Measurements from ENCODE around the gene LMF1. TPM values are rescaled to one million over a fixed set of nuclear protein-coding genes. Genes with fewer than 3 reads are reported as not detected.
A peak's percentile ranks its signal among the peaks of the same experiment; 100 is the strongest.

LMF1 gene
- polyA plus RNA-seq, 3 donors, result 5.9 to 14.7 (median 10.6) TPM

DNA sequence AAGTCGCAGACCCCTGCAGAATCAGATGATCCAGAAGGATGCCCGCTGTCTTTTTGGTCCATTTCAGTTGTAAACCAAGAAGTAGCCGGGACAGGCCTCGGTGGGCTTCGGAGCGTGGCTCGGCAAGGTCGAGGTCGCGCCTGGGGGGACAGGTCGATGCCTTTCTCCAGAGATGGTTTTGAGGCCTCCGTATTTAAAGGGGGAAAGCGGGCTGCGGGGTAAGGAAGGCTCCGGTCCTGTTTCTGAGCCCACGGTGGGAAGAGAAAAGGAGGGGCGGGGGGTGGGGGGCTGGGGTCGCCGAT lies 162.7 kb downstream of the LMF1 start:
- H3K36me3 Mint-ChIP-seq, result peaks cover 3 to 6% of the 10 kb centered on the region in 2 donors
- H3K9me3 Mint-ChIP-seq, result peaks cover 3 to 14% (median 12%) of the 10 kb centered on the region in 7 donors
- DNase-seq, result no peak
- peaks cover 18 to 37% (median 23%) of the 10 kb centered on the region in 3 donors for H3K27me3 Mint-ChIP-seq (ENCODE audit: low read depth in 3 of 3)
- peak overlapping the region; percentile 91 to 98 for H3K4me3 Mint-ChIP-seq
- peaks cover 15% of the 10 kb centered on the region for H3K4me1 Mint-ChIP-seq
- H3K9ac ChIP-seq (ENCODE audit: insufficient read depth, low read length, poor library complexity, severe bottlenecking), result peak overlapping the region; percentile 97
- H3K9me3 ChIP-seq (replicated peaks in 1 of 2; ENCODE audit: control insufficient read depth in 1 of 2, insufficient read depth in 1 of 2, low read length in 2 of 2), result peaks cover 5 to 6% of the 10 kb centered on the region in 2 donors
- H3K27ac ChIP-seq (ENCODE audit: low read depth in 1 of 2, low read length in 2 of 2), result peak overlapping the region in 1 of 2 donors; percentile 95
- no peak for TF ChIP-seq CTCF (IDR thresholded peaks at IDR 0.05)
- peak overlapping the region; percentile 83 for H3K4me2 ChIP-seq (replicated peaks; ENCODE audit: extremely low read depth, low read length, poor library complexity, severe bottlenecking)
- H3K79me2 ChIP-seq (ENCODE audit: insufficient read depth, low read length), result no peaks in the 10 kb centered on the region
- WGBS (ENCODE audit: insufficient coverage), result 14% methylated on average over 14 of the region's 19 CpGs
- no peaks in the 10 kb centered on the region for H3K36me3 ChIP-seq (replicated peaks in 1 of 2; ENCODE audit: control insufficient read depth in 1 of 2, insufficient read depth in 2 of 2, low read length in 2 of 2)
- H4K20me1 ChIP-seq (ENCODE audit: insufficient read depth, low read length), result no peaks in the 10 kb centered on the region
- H2AFZ ChIP-seq (ENCODE audit: insufficient read depth, low read depth, low read length, poor library complexity, severe bottlenecking), result peak overlapping the region; percentile 98
- H3K27ac Mint-ChIP-seq, result peak overlapping the region; percentile 87 to 96 (median 91)
- peak overlapping the region; percentile 46 to 86 (median 56) for H3K4me3 ChIP-seq (replicated peaks in 1 of 3; ENCODE audit: low read depth in 2 of 3, low read length in 3 of 3)
- intact Hi-C loops (cut with micrococcal nuclease), result no loop called here
- peaks cover 2 to 13% of the 10 kb centered on the region in 2 donors for H3K27me3 ChIP-seq (ENCODE audit: control insufficient read depth in 2 of 2, insufficient read depth in 2 of 2, low read length in 2 of 2)
- H3K4me1 ChIP-seq (ENCODE audit: control insufficient read depth in 1 of 2, insufficient read depth in 2 of 2, low read length in 2 of 2), result peaks cover 8 to 12% of the 10 kb centered on the region in 2 donors

- Histone ChIP-seq H3K4me2 (replicated peaks; ENCODE audit: extremely low read depth, low read length, poor library complexity, severe bottlenecking) (peak overlapping the region; percentile 83), H2AFZ (ENCODE audit: insufficient read depth, low read depth, low read length, poor library complexity, severe bottlenecking) (peak overlapping the region; percentile 98), H3K4me1 (ENCODE audit: control insufficient read depth in 1 of 2, insufficient read depth in 2 of 2, low read length in 2 of 2) (peaks cover 8 to 12% of the 10 kb centered on the region in 2 donors), H3K4me3 (replicated peaks in 1 of 3; ENCODE audit: low read depth in 2 of 3, low read length in 3 of 3) (peak overlapping the region; percentile 49 to 86 (median 70)), H3K79me2 (ENCODE audit: insufficient read depth, low read length) (no peaks in the 10 kb centered on the region), H3K27me3 (ENCODE audit: control insufficient read depth in 2 of 2, insufficient read depth in 2 of 2, low read length in 2 of 2) (peaks cover 0 to 10% of the 10 kb centered on the region in 2 donors), H3K36me3 (replicated peaks in 1 of 2; ENCODE audit: control insufficient read depth in 1 of 2, insufficient read depth in 2 of 2, low read length in 2 of 2) (no peaks in the 10 kb centered on the region), H3K27ac (ENCODE audit: low read depth in 1 of 2, low read length in 2 of 2) (peak overlapping the region; percentile 77 to 95), H3K9ac (ENCODE audit: insufficient read depth, low read length, poor library complexity, severe bottlenecking) (peak overlapping the region; percentile 97), H4K20me1 (ENCODE audit: insufficient read depth, low read length) (no peaks in the 10 kb centered on the region), H3K9me3 (replicated peaks in 1 of 2; ENCODE audit: control insufficient read depth in 1 of 2, insufficient read depth in 1 of 2, low read length in 2 of 2) (peaks cover 4 to 6% of the 10 kb centered on the region in 2 donors)
- Mint-ChIP-seq H3K4me3 (peak overlapping the region; percentile 91 to 98), H3K9me3 (peaks cover 3 to 14% (median 9%) of the 10 kb centered on the region in 7 donors), H3K27ac (peak overlapping the region; percentile 87 to 96 (median 91)), H3K36me3 (peaks cover 3% of the 10 kb centered on the region in 2 donors), H3K27me3 (ENCODE audit: low read depth in 3 of 3) (peaks cover 14 to 35% (median 18%) of the 10 kb centered on the region in 3 donors), H3K4me1 (peaks cover 15% of the 10 kb centered on the region)
- WGBS (ENCODE audit: insufficient coverage), result 4% methylated on average over 75 of the region's 80 CpGs
- TF ChIP-seq CTCF (IDR thresholded peaks at IDR 0.05), result no peak
- peak; percentile 92 to 96 (median 94) for DNase-seq
- intact Hi-C loops (cut with micrococcal nuclease), result loop anchor here (2.0 kb wide), 2 partner anchors 19 to 163 kb away; partner anchors contain the start of genes CHTF18 (in 1 of the 2), LMF1 (in 1 of the 2) and RPUSD1 (in 1 of the 2)
These were observed 163.3 kb downstream of the LMF1 start for GRCh38 chr16:807347-808084.

Data from CD14-positive monocyte (primary cell).